Measurements from ENCODE around the gene KRTAP8-1. TPM values are rescaled to one million over a fixed set of nuclear protein-coding genes. Genes with fewer than 3 reads are reported as not detected.

KRTAP8-1 gene, protein sequence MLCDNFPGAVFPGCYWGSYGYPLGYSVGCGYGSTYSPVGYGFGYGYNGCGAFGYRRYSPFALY
- total RNA-seq (2014; rRNA removed; shearing (Covaris generic)): not detected in 2 replicates
- total RNA-seq (2022): not detected in 2 replicates
- percentile 26 among the genes with signal in this experiment for Bru-seq, nascent RNA
- not detected for BruChase-seq, experiment 1, labeled RNA remaining after a 6-hour chase
- not detected for BruChase-seq, experiment 2, labeled RNA remaining after a 2-hour chase
- long read RNA-seq: 0 reads

DNA sequence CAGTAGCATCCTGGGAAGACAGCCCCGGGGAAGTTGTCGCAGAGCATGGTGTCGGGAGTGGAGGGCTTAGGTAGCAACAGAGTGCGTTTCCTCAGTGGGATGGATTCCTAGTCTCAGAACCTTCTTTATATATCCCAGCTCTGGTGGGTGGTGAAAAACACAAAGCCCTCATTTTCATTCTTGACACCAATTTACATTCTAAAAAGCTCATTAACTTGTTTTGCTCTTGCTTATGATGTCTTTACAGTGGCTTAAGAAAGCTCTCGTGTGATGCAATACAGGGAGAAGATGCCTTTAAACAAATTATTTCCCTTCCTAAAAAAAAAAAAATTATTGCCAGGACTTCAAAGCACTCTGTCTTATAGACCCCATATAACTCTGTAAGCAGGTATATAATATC is at the start of gene KRTAP8-1:
Gene KRTAP8-1, minus strand, starts transcription at position 101 of the 400 bp plus-strand sequence. Its CDS starts 54 bp downstream, at position 47.
- intact Hi-C loops (cut with micrococcal nuclease; ENCODE audit: unreplicated experiment): no loop called here
- CTCF ChIA-PET (ENCODE audit: unreplicated experiment): no interaction called here
- no TSS peak for BruUV-seq (replicated peaks)

DNA sequence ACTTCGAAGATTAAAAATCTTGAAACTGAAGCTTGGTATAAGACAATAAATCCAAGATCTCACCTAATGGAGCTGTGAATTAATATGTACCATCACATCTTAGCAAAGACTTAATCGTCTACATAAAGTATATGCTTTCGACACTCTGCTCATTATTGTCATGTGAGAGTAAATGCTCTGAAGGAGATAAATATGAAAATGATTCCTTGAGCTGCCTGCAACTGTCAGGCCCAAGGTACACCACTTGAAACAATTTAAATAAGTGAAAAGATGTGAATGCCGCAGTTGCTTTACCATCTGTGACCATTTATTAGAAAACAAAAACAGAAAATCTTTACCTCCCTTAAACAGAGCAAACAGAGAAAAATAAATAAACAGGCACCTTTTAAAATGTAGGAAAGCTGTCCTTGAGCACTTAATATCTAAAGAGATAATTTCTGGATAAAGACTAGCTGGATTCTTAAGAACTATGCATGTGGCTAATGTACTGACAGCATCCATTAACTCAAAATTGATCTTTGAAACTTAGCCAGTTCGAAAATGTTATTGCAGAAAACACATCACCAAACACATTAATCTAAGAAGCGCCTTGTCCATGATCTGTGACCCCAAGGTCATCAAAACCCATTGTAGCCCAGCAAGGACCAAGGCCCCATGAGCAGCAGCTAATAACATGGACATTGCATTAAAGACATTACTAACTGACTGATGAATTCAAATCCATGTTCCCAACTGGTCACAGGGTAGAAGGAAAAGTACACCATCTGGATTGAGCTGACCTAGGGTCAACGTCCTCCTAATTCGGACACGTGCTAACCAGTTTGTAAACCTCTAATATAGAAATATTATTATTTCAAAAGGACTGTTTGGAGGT is 34.8 kb upstream of the KRTAP8-1 start:
- no peaks in the 10 kb centered on the region for H3K36me3 ChIP-seq (ENCODE audit: insufficient read depth, low read length)
- no peaks in the 10 kb centered on the region for H3K9me2 ChIP-seq (ENCODE audit: insufficient read depth, low read length)
- no peaks in the 10 kb centered on the region for H3K4me1 ChIP-seq (ENCODE audit: insufficient read depth, low read length, poor library complexity, severe bottlenecking)
- ChIA-PET POLR2A (no interaction called here), CTCF (ENCODE audit: unreplicated experiment) (no interaction called here)
- no peak overlapping the region for H3K4me2 ChIP-seq (ENCODE audit: low read length)
- no peaks in the 10 kb centered on the region for H4K20me1 ChIP-seq (ENCODE audit: insufficient read depth, low read length)
- H3K27ac ChIP-seq (ENCODE audit: low read depth, low read length, poor library complexity, severe bottlenecking): no peak overlapping the region
- H3K9me3 ChIP-seq (ENCODE audit: low read length): no peaks in the 10 kb centered on the region
- no peaks in the 10 kb centered on the region for H3K79me2 ChIP-seq (ENCODE audit: insufficient read depth, low read depth, low read length)
- TF ChIP-seq, protein P1, sequence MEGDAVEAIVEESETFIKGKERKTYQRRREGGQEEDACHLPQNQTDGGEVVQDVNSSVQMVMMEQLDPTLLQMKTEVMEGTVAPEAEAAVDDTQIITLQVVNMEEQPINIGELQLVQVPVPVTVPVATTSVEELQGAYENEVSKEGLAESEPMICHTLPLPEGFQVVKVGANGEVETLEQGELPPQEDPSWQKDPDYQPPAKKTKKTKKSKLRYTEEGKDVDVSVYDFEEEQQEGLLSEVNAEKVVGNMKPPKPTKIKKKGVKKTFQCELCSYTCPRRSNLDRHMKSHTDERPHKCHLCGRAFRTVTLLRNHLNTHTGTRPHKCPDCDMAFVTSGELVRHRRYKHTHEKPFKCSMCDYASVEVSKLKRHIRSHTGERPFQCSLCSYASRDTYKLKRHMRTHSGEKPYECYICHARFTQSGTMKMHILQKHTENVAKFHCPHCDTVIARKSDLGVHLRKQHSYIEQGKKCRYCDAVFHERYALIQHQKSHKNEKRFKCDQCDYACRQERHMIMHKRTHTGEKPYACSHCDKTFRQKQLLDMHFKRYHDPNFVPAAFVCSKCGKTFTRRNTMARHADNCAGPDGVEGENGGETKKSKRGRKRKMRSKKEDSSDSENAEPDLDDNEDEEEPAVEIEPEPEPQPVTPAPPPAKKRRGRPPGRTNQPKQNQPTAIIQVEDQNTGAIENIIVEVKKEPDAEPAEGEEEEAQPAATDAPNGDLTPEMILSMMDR (conservative IDR thresholded peaks at IDR 0.05; ENCODE audit: low read length): no peak
- no peak for TF ChIP-seq EZH2phosphoT487 (IDR thresholded peaks at IDR 0.05; ENCODE audit: borderline replicate concordance, low read depth, low read length)
- DNase-seq (ENCODE audit: low spot score): no peak
- BruUV-seq (replicated peaks): no TSS peak
- intact Hi-C loops (cut with micrococcal nuclease; ENCODE audit: unreplicated experiment): no loop called here
- no peak overlapping the region for H3K4me3 ChIP-seq (ENCODE audit: low read depth, low read length, poor library complexity, severe bottlenecking)
- H2AFZ ChIP-seq (ENCODE audit: low read length): no peak overlapping the region

More for the DNA sequence above, at the start of gene KRTAP8-1:
- no peak within 1 kb of the TSS for H3K4me3 ChIP-seq (ENCODE audit: low read depth, low read length, poor library complexity, severe bottlenecking)
- no peaks in the 10 kb centered on the region for H3K36me3 ChIP-seq (ENCODE audit: insufficient read depth, low read length)
- TF ChIP-seq, protein P1 (conservative IDR thresholded peaks at IDR 0.05; ENCODE audit: low read length): no peak
- no peak for TF ChIP-seq EZH2phosphoT487 (IDR thresholded peaks at IDR 0.05; ENCODE audit: borderline replicate concordance, low read depth, low read length)
- no peaks in the 10 kb centered on the region for H3K9me2 ChIP-seq (ENCODE audit: insufficient read depth, low read length)
- no peaks in the 10 kb centered on the region for H3K4me1 ChIP-seq (ENCODE audit: insufficient read depth, low read length, poor library complexity, severe bottlenecking)
- H3K27ac ChIP-seq (ENCODE audit: low read depth, low read length, poor library complexity, severe bottlenecking): no peak within 1 kb of the TSS
- no peaks in the 10 kb centered on the region for H3K9me3 ChIP-seq (ENCODE audit: low read length)
- DNase-seq (ENCODE audit: low spot score): no peak
- H4K20me1 ChIP-seq (ENCODE audit: insufficient read depth, low read length): no peaks in the 10 kb centered on the region
- no peaks in the 10 kb centered on the region for H3K79me2 ChIP-seq (ENCODE audit: insufficient read depth, low read depth, low read length)
- H2AFZ ChIP-seq (ENCODE audit: low read length): no peak within 1 kb of the TSS
- POLR2A ChIA-PET: no interaction called here
- no peak within 1 kb of the TSS for H3K4me2 ChIP-seq (ENCODE audit: low read length)

All from OCI-LY7 (cell line).